Fibroblast of the aortic adventitia (primary cell): ENCODE data around the gene LGALS4. TPM values are rescaled to one million over a fixed set of nuclear protein-coding genes. Genes with fewer than 3 reads are reported as not detected.

Experiments used
- DNase-seq: peaks from one replicate; pipeline ENCODE4 v3.0.0-alpha.2; 2010; ENCODE audit warnings: low read depth
- H3K4me3 ChIP-seq: 2 replicates; pipeline ENCODE4 v1.5.1; 2011; ENCODE audit warnings: low read depth, mild to moderate bottlenecking, control low read depth, low read length, moderate library complexity
- CTCF ChIP-seq: IDR thresholded peaks from 2 replicates; pipeline ENCODE4 v1.5.1; 2011; ENCODE audit warnings: mild to moderate bottlenecking, low read length, control low read depth, inconsistent platforms; ENCODE audit not compliant: insufficient read depth
- total RNA-seq: library from RNA; depleted of rRNA; stranded (reverse); fragments of >200 nt; gene quantifications from 2 replicates; pipeline ENCODE4 v1.2.3, GENCODE V29; 2012; ENCODE audit warnings: low replicate concordance

LGALS4 gene
- total RNA-seq, 1 donor = not detected

- TF ChIP-seq CTCF = no peak
- DNase-seq = peak; percentile 86
- peak overlapping the region; percentile 84 for H3K4me3 ChIP-seq
Observed at GRCh38 chr19:38851622-38852230, 39.0 kb upstream of the LGALS4 start.

- no peak for DNase-seq
- peak overlapping the region; percentile 84 for H3K4me3 ChIP-seq
- TF ChIP-seq CTCF = no peak
Observed at GRCh38 chr19:38850976-38851621, 38.4 kb upstream of the LGALS4 start.

GRCh38 chr19:38850436-38850975 is 37.8 kb upstream of the LGALS4 start:
- H3K4me3 ChIP-seq = peak overlapping the region; percentile 84
- TF ChIP-seq CTCF = peak; percentile 32
- DNase-seq = peak; percentile 100

- DNase-seq = no peak
- TF ChIP-seq CTCF = peak; percentile 54
- peak within 1 kb of the TSS; percentile 84 for H3K4me3 ChIP-seq
Observed at GRCh38 chr19:38849860-38850435, 37.2 kb upstream of the LGALS4 start, which contains the start of gene HNRNPL. Gene HNRNPL, minus strand, starts transcription at chr19:38849986. Its CDS starts 20 bp downstream, at chr19:38849966.

- DNase-seq = peak; percentile 95
- H3K4me3 ChIP-seq = peak overlapping the region; percentile 71
- no peak for TF ChIP-seq CTCF
Observed at GRCh38 chr19:38849147-38849859, 36.6 kb upstream of the LGALS4 start.

- H3K4me3 ChIP-seq = peak overlapping the region; percentile 71
- no peak for DNase-seq
- TF ChIP-seq CTCF = no peak
Observed at GRCh38 chr19:38848299-38849146, 35.8 kb upstream of the LGALS4 start.
